ENCODE data around the gene ARHGEF26.

DNA sequence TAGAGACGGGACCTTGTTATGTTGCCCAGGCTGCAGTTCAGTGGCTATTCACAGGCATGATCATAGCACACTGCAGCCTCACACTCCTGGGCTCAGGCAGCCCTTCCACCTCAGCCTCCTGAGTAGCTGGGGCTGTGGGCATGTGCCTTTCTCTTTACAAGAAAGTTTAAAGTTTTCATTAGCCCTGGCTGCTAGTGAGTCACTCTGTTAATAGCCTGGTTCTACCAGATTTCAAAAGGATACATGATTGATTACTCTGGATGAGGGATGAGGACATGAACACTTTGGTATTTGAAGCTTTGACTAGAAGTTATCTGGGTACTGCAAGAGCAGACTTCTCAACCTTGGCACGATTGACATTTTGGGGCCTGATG is 108.0 kb downstream of the ARHGEF26 start:
- TF ChIP-seq, protein P1, sequence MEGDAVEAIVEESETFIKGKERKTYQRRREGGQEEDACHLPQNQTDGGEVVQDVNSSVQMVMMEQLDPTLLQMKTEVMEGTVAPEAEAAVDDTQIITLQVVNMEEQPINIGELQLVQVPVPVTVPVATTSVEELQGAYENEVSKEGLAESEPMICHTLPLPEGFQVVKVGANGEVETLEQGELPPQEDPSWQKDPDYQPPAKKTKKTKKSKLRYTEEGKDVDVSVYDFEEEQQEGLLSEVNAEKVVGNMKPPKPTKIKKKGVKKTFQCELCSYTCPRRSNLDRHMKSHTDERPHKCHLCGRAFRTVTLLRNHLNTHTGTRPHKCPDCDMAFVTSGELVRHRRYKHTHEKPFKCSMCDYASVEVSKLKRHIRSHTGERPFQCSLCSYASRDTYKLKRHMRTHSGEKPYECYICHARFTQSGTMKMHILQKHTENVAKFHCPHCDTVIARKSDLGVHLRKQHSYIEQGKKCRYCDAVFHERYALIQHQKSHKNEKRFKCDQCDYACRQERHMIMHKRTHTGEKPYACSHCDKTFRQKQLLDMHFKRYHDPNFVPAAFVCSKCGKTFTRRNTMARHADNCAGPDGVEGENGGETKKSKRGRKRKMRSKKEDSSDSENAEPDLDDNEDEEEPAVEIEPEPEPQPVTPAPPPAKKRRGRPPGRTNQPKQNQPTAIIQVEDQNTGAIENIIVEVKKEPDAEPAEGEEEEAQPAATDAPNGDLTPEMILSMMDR (IDR thresholded peaks at IDR 0.05) = no peak
- TF ChIP-seq EP300 (IDR thresholded peaks at IDR 0.05) = no peak
- no peak for TF ChIP-seq POLR2A (IDR thresholded peaks at IDR 0.05; ENCODE audit: low read depth)
